Measurements from ENCODE around the gene WDR83. TPM values are rescaled to one million over a fixed set of nuclear protein-coding genes. Genes with fewer than 3 reads are reported as not detected.

WDR83 gene
- total and polyA plus RNA-seq, 2 of the 4 experiments (the other 2 are of a cell fraction) = 5.9 to 8.9 TPM

DNA sequence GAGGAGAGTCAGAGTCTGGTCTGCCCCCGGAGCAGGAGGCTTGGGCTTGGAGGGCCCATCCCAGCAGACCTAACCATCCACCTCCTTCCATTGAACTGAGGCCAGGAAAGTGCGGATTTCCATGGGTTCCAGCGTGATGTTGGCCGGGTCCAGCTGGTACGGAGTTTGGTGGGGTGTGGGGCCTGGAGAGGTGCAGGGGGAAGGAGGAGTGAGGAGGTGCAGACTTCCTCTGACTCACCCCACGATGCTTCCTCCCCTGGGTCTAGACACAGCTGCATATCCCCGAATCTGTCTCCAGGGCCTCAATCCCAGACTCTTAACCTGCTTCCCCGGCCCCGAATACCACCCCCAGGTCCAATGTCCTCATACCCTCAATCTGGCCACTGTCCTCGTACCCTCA is 20.1 kb upstream of the WDR83 start:
- Histone ChIP-seq H3K79me1 (ENCODE audit: low read depth in 1 of 2, low read length in 2 of 2) (no peaks in the 10 kb centered on the region), H3K56ac (ENCODE audit: extremely low read depth, insufficient read depth, low read length) (no peak overlapping the region), H2BK5ac (ENCODE audit: low read depth, low read length, poor library complexity, severe bottlenecking) (no peak overlapping the region), H3K4me2 (ENCODE audit: low read depth, low read length) (no peak overlapping the region), H3K9ac (ENCODE audit: low read depth, low read length) (no peak overlapping the region), H3K14ac (replicated peaks; ENCODE audit: low read depth, low read length) (no peak overlapping the region), H3K9me3 (ENCODE audit: control insufficient read depth, insufficient read depth, low read length) (no peaks in the 10 kb centered on the region), H3K9me1 (ENCODE audit: insufficient read depth, low read length) (0 out of 2 replicates have a peak, but pooled peaks cover 3% of the 10 kb centered on the region), H3K27ac (ENCODE audit: insufficient read depth, low read length) (no peak overlapping the region), H3K27me3 (ENCODE audit: control insufficient read depth, insufficient read depth, low read length) (no peaks in the 10 kb centered on the region), H3K4me1 (ENCODE audit: control insufficient read depth, insufficient read depth, low read length) (0 out of 2 replicates have a peak, but pooled peaks cover 2% of the 10 kb centered on the region), H3K4ac (ENCODE audit: low read depth, low read length) (no peak overlapping the region), H2AFZ (replicated peaks; ENCODE audit: low read length, poor library complexity) (no peak overlapping the region), H3K36me3 (ENCODE audit: control insufficient read depth, insufficient read depth, low read length) (peaks cover 3% of the 10 kb centered on the region; the same call in 1 of the 2 replicates), H4K91ac (ENCODE audit: insufficient read depth, low read depth, low read length) (no peak overlapping the region), H2BK15ac (ENCODE audit: low read depth, low read length) (no peak overlapping the region), H3K4me3 (ENCODE audit: insufficient read depth, low read depth, low read length) (no peak overlapping the region), H2AK9ac (replicated peaks; ENCODE audit: low read depth, low read length, poor library complexity) (no peak overlapping the region), H3K23ac (ENCODE audit: low read depth, low read length) (no peak overlapping the region), H4K20me1 (ENCODE audit: insufficient read depth, low read length) (no peaks in the 10 kb centered on the region), H2BK120ac (ENCODE audit: low read depth, low read length) (no peak overlapping the region), H4K8ac (ENCODE audit: low read depth in 2 of 2, low read length in 2 of 2) (no peak overlapping the region), H2AK5ac (ENCODE audit: low read depth, low read length) (no peak overlapping the region), H3K18ac (ENCODE audit: low read depth, low read length) (no peak overlapping the region), H4K5ac (ENCODE audit: low read depth, low read length) (no peak overlapping the region), H2BK20ac (ENCODE audit: low read depth, low read length) (no peak overlapping the region)
- no CpG with 5 or more reads among the region's 10 CpGs for WGBS, 2 experiments (ENCODE audit: extremely low coverage in 2 of 2, insufficient read length in 1 of 2)
- ATAC-seq (ENCODE audit: low read depth) (no peak), DNase-seq (no peak)
- CTCF ChIA-PET = no interaction called here
- intact Hi-C loops (cut with micrococcal nuclease) (no loop called here), dilution Hi-C loops (cut with HindIII; ENCODE audit: low sequenced_read_pairs, unreplicated experiment) (no loop called here), in situ Hi-C loops (cut with MboI; ENCODE audit: low sequenced_read_pairs) (no loop called here)
- TF ChIP-seq RFX5 (IDR thresholded peaks at IDR 0.05; ENCODE audit: low read depth, low read length) = no peak
- TF ChIP-seq, protein P1, sequence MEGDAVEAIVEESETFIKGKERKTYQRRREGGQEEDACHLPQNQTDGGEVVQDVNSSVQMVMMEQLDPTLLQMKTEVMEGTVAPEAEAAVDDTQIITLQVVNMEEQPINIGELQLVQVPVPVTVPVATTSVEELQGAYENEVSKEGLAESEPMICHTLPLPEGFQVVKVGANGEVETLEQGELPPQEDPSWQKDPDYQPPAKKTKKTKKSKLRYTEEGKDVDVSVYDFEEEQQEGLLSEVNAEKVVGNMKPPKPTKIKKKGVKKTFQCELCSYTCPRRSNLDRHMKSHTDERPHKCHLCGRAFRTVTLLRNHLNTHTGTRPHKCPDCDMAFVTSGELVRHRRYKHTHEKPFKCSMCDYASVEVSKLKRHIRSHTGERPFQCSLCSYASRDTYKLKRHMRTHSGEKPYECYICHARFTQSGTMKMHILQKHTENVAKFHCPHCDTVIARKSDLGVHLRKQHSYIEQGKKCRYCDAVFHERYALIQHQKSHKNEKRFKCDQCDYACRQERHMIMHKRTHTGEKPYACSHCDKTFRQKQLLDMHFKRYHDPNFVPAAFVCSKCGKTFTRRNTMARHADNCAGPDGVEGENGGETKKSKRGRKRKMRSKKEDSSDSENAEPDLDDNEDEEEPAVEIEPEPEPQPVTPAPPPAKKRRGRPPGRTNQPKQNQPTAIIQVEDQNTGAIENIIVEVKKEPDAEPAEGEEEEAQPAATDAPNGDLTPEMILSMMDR (conservative IDR thresholded peaks at IDR 0.05; ENCODE audit: low read depth, low read length) = no peak
- TF ChIP-seq FOS (IDR thresholded peaks at IDR 0.05; ENCODE audit: low read depth, low read length) = no peak
- POLR2A ChIA-PET (ENCODE audit: unreplicated experiment) = no interaction called here
- no TSS peak for BruUV-seq (replicated peaks)
